ENCODE measurements around the gene VCAN. TPM values are rescaled to one million over a fixed set of nuclear protein-coding genes. Genes with fewer than 3 reads are reported as not detected.

VCAN gene
- total RNA-seq, 1 experiment from 2014 or later = 132 TPM

- in situ Hi-C loops (cut with HindIII; ENCODE audit: low pct_unique_long_range_greater_than_20kb, low sequenced_read_pairs) = no loop called here
Observed at GRCh38 chr5:83518319-83519061, 46.9 kb downstream of the VCAN start.

GRCh38 chr5:83522446-83522845 lies 50.9 kb downstream of the VCAN start:
- in situ Hi-C loops (cut with HindIII; ENCODE audit: low pct_unique_long_range_greater_than_20kb, low sequenced_read_pairs) = no loop called here
- peak; percentile 55 for DNase-seq (ENCODE audit: low read depth)

More at GRCh38 chr5:83518319-83519061, 46.9 kb downstream of the VCAN start:
- no peak for DNase-seq (ENCODE audit: low read depth)

GRCh38 chr5:83523929-83524328 lies 52.4 kb downstream of the VCAN start:
- in situ Hi-C loops (cut with HindIII; ENCODE audit: low pct_unique_long_range_greater_than_20kb, low sequenced_read_pairs) = no loop called here
- no peak for DNase-seq (ENCODE audit: low read depth)

GRCh38 chr5:83524345-83524744 lies 52.8 kb downstream of the VCAN start:
- in situ Hi-C loops (cut with HindIII; ENCODE audit: low pct_unique_long_range_greater_than_20kb, low sequenced_read_pairs) = no loop called here
- DNase-seq (ENCODE audit: low read depth) = no peak

GRCh38 chr5:83524991-83525390 lies 53.4 kb downstream of the VCAN start:
- in situ Hi-C loops (cut with HindIII; ENCODE audit: low pct_unique_long_range_greater_than_20kb, low sequenced_read_pairs) = no loop called here
- DNase-seq (ENCODE audit: low read depth) = no peak

GRCh38 chr5:83526289-83526688 lies 54.7 kb downstream of the VCAN start:
- in situ Hi-C loops (cut with HindIII; ENCODE audit: low pct_unique_long_range_greater_than_20kb, low sequenced_read_pairs) = no loop called here
- DNase-seq (ENCODE audit: low read depth) = no peak

- in situ Hi-C loops (cut with HindIII; ENCODE audit: low pct_unique_long_range_greater_than_20kb, low sequenced_read_pairs) = no loop called here
- DNase-seq (ENCODE audit: low read depth) = no peak
Observed at GRCh38 chr5:83527221-83527620, 55.7 kb downstream of the VCAN start.

- no peak for DNase-seq (ENCODE audit: low read depth)
- in situ Hi-C loops (cut with HindIII; ENCODE audit: low pct_unique_long_range_greater_than_20kb, low sequenced_read_pairs) = no loop called here
Observed at GRCh38 chr5:83527722-83528438, 56.3 kb downstream of the VCAN start.

- no peak for DNase-seq (ENCODE audit: low read depth)
Observed at GRCh38 chr5:83528439-83528769, 56.9 kb downstream of the VCAN start.

GRCh38 chr5:83530193-83530592 lies 58.6 kb downstream of the VCAN start:
- no peak for DNase-seq (ENCODE audit: low read depth)
- in situ Hi-C loops (cut with HindIII; ENCODE audit: low pct_unique_long_range_greater_than_20kb, low sequenced_read_pairs) = no loop called here

More at GRCh38 chr5:83528439-83528769, 56.9 kb downstream of the VCAN start:
- in situ Hi-C loops (cut with HindIII; ENCODE audit: low pct_unique_long_range_greater_than_20kb, low sequenced_read_pairs) = no loop called here

- DNase-seq (ENCODE audit: low read depth) = no peak
- in situ Hi-C loops (cut with HindIII; ENCODE audit: low pct_unique_long_range_greater_than_20kb, low sequenced_read_pairs) = no loop called here
Observed at GRCh38 chr5:83531661-83532060, 60.1 kb downstream of the VCAN start.

GRCh38 chr5:83538786-83539462 lies 67.4 kb downstream of the VCAN start:
- no peak for DNase-seq (ENCODE audit: low read depth)
- in situ Hi-C loops (cut with HindIII; ENCODE audit: low pct_unique_long_range_greater_than_20kb, low sequenced_read_pairs) = no loop called here

- no peak for DNase-seq (ENCODE audit: low read depth)
- in situ Hi-C loops (cut with HindIII; ENCODE audit: low pct_unique_long_range_greater_than_20kb, low sequenced_read_pairs) = no loop called here
Observed at GRCh38 chr5:83539463-83539790, 67.9 kb downstream of the VCAN start.

GRCh38 chr5:83540105-83540504 lies 68.6 kb downstream of the VCAN start:
- no peak for DNase-seq (ENCODE audit: low read depth)
- in situ Hi-C loops (cut with HindIII; ENCODE audit: low pct_unique_long_range_greater_than_20kb, low sequenced_read_pairs) = no loop called here

- no peak for DNase-seq (ENCODE audit: low read depth)
- in situ Hi-C loops (cut with HindIII; ENCODE audit: low pct_unique_long_range_greater_than_20kb, low sequenced_read_pairs) = no loop called here
Observed at GRCh38 chr5:83540783-83541182, 69.2 kb downstream of the VCAN start.

GRCh38 chr5:83542839-83543238 lies 71.3 kb downstream of the VCAN start:
- no peak for DNase-seq (ENCODE audit: low read depth)
- in situ Hi-C loops (cut with HindIII; ENCODE audit: low pct_unique_long_range_greater_than_20kb, low sequenced_read_pairs) = no loop called here

GRCh38 chr5:83543898-83544297 lies 72.4 kb downstream of the VCAN start:
- in situ Hi-C loops (cut with HindIII; ENCODE audit: low pct_unique_long_range_greater_than_20kb, low sequenced_read_pairs) = no loop called here
- DNase-seq (ENCODE audit: low read depth) = no peak

GRCh38 chr5:83547161-83547560 lies 75.6 kb downstream of the VCAN start:
- no peak for DNase-seq (ENCODE audit: low read depth)
- in situ Hi-C loops (cut with HindIII; ENCODE audit: low pct_unique_long_range_greater_than_20kb, low sequenced_read_pairs) = no loop called here

- DNase-seq (ENCODE audit: low read depth) = no peak
- in situ Hi-C loops (cut with HindIII; ENCODE audit: low pct_unique_long_range_greater_than_20kb, low sequenced_read_pairs) = no loop called here
Observed at GRCh38 chr5:83547889-83548288, 76.3 kb downstream of the VCAN start.
